HG03064 (cell line): Measurements from ENCODE around the gene WASHC2A.
"Not testable (repeated sequence)": the region's sequence is repeated elsewhere in the genome, so short reads cannot be mapped to it uniquely, and the experiment has no call there.

Source experiments
- ATAC-seq: cut with Tn5 transposase; IDR thresholded peaks from one replicate; pipeline ENCODE4 v1.9.1; 2021; ENCODE audit warnings: low read depth; ENCODE audit not compliant: unreplicated experiment

Gene WASHC2A

DNA sequence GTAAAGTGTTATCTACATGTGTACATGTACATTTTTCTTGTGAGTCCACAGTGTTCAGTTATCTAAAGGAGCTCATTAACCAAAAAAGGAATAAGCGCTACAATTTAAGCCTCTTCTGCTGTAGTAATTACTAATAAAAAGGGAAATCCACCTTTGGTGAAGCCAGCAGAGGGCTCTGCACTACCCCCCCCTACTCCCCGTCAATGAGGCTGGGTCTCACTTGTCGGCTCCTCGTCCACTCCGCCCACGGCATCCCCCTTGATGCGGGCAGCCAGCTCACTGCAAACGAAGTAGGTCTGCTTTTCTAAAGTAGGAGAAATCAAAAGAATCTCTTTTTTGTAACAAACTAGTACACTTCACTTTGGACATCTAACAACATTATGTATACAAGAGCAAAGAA is 4.7 kb upstream of the WASHC2A start:
- ATAC-seq = no peak

DNA sequence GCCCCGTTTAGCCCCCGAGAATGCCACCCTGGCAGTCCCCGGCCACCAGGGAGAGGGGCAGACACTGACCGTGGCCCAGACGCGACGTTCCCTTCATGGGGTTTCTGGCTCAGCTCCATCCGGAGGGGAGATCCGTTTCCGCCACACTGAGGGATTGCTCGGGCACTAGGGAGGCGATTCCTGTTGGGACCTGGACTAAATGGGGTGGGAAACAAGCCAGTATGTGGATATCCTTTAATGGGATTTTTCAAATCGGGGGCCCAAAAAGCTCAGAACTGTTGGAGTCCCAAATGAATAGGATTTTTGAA is 552 bp downstream of the WASHC2A start:
- ATAC-seq = peak; percentile 10

DNA sequence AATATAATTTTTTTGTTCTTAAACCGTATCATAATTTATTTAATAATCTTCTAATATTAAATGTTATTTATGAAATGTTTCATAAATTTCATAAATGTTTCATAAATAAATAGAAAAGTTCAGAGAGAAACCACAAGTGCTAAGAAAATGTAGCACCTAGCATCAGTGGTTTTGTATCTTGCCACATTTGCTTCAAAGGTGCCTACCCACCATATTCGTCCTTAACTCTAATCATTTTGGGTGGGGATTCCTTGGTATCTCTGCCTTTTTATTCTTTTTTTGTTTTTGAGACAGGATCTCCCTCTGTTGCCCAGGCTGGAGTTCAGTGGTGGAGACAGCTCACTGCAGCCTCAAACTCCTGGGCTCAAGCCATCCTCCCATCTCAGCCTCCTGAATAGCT is 7.4 kb downstream of the WASHC2A start:
- not testable (repeated sequence) for ATAC-seq

DNA sequence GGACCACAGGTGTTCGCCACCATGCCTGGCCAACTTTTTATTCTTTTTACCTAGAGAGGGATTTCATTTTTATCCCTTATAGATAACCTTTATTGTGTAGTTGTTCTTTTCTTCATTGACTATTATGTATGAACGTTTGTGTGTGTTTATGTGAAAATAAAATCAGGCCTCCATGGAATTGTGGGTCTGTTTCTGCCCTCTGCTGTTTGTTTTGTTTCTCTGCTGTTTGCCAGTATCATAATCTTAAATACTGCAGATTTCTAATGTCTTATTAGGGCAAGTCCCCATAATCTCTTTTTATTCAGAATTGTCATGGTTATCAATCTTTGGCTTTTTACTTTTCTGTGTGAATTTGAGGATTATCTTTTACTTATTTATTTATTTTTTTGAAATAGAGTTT is 7.8 kb downstream of the WASHC2A start:
- ATAC-seq = not testable (repeated sequence)

DNA sequence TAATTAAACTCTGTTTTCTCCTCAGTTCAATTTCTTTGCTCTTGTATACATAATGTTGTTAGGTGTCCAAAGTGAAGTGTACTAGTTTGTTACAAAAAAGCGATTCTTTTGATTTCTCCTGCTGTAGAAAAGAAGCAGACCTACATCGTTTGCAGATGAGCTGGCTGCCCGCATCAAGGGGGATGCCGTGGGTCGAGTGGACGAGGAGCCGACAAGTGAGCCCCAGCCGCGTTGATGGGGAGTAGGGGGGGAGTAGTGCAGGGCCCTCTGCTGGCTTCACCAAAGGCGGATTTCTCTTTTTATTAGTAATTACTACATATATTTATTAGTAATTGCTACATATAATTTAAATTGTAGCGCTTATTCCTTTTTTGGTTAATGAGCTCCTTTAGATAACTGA is 23.6 kb downstream of the WASHC2A start:
- ATAC-seq = not testable (repeated sequence)

DNA sequence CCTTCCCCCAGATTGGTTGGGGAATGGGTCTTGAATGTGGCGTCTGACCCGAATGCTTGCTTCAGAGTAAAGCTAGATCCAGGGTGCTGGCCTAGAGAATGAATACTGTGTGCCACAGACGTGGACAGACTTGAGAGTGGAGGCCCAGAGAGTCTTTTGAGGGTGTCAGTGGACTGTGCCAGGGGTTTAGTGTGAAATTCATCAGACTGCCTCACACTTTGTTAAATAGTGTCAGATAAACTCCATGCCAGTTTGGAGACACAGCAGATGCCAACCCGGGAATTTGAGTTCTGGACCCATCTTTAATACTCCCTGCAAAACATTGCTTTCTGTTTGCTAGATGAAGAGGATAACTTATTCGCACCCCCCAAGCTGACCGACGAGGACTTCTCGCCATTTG is 25.2 kb downstream of the WASHC2A start:
- ATAC-seq = not testable (repeated sequence)

DNA sequence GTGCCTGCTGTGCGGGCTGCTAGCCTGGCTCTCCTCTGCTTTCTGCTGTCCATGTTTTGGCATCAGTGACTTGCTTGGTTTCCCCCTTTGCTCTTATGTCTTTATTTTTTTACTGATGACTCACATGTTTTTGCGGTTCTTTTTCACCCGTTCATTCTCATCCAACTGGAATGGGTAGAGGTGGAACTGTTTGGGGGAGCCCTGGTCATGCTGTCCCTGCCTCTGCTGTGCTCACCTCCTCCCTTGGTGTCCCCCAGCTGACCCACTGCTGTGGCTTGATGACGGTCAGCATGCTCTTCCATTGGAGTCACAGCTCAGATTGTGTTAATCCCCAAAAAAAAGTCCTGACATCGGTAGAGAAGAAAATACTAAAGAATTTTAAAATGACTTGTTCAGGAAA is 26.9 kb downstream of the WASHC2A start:
- not testable (repeated sequence) for ATAC-seq

DNA sequence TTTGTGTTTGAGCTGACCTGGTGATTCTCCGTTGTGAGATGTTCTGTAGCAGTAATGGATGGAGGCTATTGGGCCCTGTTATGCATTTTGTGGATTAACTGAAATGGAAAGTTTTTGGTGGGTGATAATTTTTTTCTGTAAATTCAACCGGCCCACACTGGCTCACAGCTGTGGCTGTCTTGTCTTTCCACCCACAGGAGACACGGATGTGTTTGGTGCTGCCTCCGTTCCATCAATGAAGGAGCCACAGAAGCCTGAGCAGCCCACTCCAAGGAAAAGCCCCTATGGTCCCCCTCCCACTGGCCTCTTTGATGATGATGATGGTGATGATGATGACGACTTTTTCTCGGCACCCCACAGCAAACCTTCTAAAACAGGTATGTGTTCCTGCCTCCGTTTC is 27.6 kb downstream of the WASHC2A start:
- not testable (repeated sequence) for ATAC-seq

DNA sequence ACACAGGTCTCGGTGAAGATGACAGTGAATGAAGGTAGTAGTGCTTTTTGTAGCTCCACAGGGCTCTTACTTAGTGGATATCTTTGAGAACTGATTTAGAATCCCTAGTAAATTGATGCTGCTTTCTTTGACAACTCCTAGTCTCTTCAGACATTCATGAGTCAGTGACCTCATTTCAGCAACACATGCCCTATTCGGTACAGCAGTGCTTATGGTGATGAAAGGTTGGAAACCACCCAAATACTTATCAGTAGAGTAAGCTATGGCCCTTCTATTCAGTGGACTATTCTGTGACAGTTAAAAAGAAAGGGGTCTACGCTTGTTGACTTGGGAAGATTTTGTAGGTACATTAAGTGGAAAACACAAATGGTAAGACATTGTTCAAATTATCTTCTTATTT is 29.0 kb downstream of the WASHC2A start:
- not testable (repeated sequence) for ATAC-seq

DNA sequence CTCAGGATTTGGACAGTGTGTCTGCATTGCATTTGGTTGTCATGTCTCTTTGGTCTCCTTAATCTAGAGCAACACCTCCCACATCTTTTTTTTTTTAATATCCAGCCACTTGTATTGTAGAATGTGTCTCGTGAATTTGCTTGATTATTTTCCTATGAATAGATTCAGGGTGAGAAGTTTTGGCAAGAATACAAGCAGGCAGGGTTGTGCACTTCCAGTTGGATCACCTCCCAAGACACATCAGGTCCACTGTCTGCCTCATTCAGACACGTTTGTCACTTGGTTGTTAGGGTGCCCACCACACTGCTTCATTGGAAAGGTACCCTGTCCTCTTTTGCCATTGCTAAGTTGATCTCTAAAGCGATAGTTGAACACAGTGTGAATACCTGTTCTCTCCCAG is 30.9 kb downstream of the WASHC2A start:
- not testable (repeated sequence) for ATAC-seq

DNA sequence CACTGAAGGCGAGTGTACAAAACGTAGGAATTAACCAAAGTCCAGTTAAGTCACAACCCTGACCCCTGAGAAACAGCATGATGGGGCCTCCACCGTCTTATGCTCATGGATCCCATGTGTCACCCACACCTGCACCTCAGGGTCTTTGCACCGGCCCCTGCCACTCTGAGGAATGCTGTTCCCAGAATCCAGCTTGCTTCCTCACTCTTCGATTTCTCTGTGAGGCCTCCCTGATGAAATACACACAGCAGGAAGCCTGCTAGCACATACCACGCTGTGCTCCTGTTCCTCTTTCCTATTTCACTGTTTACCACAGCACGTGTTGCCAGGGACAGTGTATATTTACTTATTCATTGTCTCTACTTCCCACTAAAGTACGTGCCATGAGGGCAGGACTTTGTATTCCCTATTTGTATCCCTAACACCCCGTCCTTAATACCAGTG is 33.4 kb downstream of the WASHC2A start:
- not testable (repeated sequence) for ATAC-seq

DNA sequence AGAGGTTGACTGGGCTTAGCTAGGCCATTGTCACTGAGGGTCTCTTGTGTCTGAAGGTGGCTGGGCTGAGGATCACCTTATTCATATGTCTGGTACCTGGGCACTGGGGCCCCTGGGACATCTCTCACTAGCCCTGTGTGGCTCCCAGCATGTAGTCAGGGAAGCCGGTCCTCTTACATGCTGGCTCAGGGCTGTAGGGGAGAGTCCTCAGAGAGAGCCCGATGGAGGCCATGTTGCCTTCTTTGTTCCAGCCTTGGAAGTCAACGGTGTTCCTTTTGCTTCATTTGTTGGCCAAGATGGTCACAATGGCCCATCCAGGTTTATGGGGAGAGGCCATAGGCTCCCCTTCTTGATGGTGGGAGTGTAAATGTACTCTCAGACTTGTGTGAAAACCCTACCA is 34.0 kb downstream of the WASHC2A start:
- ATAC-seq = peak; percentile 16

DNA sequence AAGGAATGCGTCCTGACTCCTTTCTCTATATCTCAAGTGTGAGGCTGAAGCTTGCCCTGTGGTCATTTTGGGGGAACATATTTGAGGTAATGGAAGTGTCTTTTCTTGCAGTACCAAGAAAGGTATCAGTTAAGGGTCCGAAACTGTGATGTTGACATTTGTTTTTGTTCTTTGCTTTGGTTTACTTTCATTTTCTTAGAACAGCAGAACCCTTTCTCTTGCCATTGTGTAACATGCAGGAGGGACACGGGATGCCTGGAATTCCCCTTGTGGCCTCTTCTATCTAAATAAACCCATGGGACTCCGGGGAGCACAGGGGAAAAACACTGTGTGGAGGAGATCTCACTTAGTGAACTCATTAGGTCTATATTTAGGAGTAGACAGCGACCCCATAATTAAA is 34.5 kb downstream of the WASHC2A start:
- peak; percentile 58 for ATAC-seq

DNA sequence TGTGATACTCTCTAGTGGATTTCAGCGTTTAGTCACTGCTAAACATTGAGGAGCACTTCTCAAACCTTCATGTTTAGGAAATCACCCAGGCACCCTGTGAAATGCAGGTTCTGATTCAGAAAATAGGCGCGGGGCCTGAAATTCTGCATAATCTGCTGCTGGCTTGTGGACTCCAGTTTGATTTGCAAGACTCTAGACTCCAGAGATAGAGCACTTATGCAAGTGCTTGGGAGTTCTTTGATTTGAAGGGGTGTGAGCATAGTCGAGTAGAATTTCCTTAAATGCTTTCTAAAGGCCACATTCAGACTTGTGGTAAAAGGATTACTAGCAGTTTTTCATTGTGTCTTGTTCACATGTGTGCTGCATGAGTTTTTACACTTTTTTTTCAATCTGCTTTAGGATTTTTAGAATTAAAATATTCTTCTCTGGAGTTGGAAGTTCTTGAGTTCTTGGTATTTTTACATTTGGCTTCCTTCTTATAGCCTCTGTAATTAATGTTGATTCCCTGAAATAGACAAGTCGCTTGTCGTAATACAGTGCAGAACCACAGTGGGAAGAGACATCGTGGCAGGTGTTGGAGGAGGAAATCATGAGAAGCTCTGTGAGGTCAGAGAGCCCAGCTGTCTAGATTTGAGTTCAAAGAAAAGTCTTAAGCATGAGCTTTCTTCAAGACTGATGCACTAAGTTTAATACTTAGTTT is 41.4 kb downstream of the WASHC2A start:
- not testable (repeated sequence) for ATAC-seq

DNA sequence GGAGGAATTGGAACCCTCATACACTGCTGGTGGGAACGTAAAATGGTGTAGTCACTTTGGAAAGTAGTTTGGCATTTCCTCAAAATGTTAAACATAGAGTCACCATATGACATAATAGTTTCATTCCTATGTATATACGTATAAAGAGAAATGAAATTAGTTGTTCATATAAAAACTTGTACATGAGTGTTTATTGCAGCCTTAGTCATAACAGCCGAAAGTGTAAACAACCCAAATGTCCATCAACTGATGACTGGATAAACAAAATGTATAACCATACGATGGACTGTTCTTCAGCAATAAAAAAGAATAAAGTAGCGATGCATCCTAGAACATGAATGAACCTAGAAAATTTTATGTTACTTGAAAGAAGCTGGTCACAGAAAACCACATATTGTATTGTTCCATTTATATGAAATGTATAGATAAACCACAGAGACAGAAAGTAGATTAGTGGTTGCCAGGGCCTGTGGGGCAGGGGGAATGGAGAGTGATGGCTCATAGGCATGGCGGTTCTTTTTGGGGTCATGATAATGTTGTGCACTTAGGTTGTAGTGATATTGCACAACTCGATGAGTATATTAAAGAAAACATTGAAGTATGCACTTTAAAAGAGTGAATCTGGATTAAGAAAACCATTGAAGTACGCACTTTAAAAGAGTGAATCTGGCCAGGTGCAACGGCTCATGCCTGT is 44.8 kb downstream of the WASHC2A start:
- not testable (repeated sequence) for ATAC-seq

DNA sequence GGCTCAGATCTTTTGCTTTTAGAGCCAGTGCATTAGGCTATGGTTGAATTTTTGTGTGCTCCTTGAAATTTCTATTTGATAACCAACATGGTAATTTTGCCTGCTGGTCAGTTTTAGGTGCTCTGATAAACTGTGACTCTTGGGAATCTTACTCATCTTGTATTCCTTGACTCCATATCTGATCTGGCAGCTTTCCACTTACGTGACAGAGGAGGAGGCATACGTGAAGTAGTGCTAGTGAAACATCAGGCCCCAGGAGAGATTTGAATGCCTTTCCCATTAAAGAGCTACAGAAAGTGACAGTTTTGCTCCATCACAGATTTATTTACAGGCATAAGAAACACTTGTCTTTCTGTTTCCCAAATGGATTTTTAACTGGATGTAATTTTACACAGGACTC is 59.0 kb downstream of the WASHC2A start:
- not testable (repeated sequence) for ATAC-seq

DNA sequence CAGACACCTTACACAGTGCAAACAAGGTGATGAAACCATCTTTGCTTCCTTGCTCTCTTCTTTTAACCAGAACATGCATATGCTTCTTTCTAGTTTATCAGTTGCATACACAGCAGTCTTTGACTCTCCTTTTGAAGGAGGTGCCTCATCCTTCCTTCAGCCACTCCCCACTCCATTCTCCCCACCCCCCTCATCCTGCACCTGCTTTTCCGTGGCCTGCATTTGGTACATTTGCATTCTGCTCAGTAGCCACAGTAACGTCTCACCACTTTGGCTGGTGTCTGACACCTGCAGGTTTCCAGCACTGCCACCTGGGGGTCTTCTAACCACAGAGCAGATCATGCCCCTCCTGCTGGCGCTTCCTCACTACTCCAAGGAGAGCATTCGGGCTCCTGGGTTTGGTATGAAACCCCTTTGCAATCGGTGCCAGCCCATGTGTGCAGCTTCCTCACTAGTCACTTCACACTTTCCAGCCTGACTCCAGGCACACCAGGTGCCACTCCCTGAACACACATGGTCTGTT is 60.1 kb downstream of the WASHC2A start:
- ATAC-seq = not testable (repeated sequence)

DNA sequence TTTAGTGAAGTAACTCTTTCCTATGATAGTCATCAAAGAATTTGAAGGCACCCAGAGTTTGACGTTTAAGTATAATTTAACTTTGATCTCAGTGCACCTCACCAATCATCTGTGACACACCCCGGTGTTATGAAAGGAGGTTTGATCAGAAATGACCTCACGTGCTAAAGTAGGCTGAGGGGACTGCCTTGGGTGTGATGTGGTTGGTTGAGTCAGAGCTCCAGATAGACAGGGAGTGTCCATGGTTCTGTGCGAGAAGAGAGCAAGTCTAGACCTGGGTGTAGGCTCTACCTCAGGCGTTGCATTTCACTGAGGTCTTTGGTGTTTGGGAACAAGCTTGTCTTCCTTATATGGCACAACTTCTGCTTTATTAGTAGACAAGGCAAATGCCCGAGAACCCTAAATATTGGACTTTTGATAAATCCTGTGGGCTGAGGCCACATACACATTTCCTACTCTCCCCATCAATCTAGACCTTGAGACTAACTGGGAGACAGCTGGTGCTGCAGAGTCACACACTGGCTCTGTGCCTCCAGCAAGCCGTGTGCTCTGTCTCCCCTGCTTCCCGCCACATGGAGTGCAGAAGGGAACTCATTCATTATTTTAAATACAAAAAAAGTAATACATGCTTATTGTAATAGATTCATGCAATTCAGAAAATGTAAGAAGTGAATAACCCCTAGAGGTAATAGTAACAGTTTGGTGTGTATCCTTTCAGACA is 63.7 kb downstream of the WASHC2A start:
- not testable (repeated sequence) for ATAC-seq

DNA sequence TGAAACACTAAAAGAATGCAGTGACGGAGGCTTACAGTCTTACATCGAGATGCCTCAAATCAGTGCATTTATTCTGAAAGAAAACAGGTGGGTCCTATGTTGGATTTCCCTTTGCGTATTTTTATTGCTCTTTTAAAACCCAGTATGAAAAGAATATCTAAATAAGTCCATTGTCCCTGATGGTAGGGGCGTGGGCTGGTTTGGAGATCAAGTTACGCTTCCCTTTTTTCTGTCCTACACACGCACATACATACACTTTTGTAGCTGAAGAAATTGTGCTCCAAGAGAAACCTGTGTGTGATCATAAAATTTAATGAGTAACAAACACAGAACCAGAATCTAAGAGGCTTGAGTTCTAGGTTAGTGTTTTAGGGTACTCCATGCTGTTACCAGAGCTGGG is 64.6 kb downstream of the WASHC2A start:
- not testable (repeated sequence) for ATAC-seq

DNA sequence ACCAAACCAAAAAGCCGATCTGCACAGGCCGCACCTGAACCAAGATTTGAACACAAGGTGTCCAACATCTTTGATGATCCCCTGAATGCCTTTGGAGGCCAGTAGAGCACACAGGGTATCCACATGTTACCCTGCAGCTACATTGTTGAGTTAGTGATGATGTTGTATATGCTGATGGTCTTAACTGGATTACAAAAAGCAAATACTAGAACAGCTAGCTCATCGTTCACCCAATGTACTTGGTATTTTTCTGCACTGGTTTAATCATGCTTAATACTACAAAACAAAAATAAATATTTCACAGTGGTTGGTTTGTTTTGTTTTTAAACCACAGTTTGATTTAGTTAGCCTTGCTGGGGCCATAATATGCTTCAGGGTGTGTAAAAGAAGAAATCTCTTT is 65.1 kb downstream of the WASHC2A start:
- ATAC-seq = not testable (repeated sequence)

DNA sequence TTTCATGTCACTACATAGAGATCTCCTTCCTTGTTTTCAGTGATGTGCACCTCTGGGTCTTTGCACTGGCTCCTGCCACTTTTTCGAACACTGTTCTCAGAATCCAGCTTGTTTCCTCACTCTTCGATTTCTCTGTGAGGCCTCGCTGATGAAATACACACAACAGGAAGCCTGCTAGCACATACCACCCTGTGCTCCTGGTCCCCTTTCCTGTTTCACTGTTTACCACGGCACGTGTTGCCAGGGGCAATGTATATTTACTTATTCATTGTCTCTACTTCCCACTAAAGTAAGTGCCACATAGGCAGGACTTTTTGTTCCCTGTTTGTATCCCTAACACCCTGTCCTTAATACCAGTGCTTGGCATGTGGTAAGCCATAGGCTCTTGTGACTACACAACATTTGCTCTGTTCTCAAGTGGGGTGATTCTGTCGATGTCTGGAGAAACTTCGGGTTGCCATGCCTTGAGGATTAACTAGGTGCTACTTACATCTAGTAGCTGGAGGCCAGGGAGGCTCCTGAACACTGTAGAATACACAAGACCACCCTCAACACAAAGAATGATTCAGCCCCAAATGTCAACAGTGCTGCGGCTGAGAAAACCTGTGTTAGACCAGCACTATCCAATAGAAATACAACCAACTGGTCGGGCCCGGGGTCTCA is 75.9 kb downstream of the WASHC2A start:
- not testable (repeated sequence) for ATAC-seq
